ENCODE measurements around the gene NPTN.
"Not testable (repeated sequence)": the region's sequence is repeated elsewhere in the genome, so short reads cannot be mapped to it uniquely, and the experiment has no call there.

NPTN gene

GRCh38 chr15:73567020-73567419 is 66.2 kb downstream of the NPTN start:
- no peak overlapping the region for H3K9ac ChIP-seq (ENCODE audit: low read length)
- H3K36me3 ChIP-seq (ENCODE audit: insufficient read depth, low read length), result peaks cover 76% of the 10 kb centered on the region
- H3K9me3 ChIP-seq (ENCODE audit: low read length), result no peaks in the 10 kb centered on the region
- H3K27me3 ChIP-seq (ENCODE audit: control insufficient read depth in 1 of 2, insufficient read depth in 2 of 2, low read length in 2 of 2), result no peaks in the 10 kb centered on the region
- peaks cover 24% of the 10 kb centered on the region for H3K4me1 ChIP-seq (ENCODE audit: insufficient read depth, low read length)
- no peak overlapping the region for H3K4me3 ChIP-seq (ENCODE audit: low read depth in 1 of 2, low read length in 2 of 2)
- H3K27ac ChIP-seq (ENCODE audit: low read depth, low read length), result no peak overlapping the region

GRCh38 chr15:73564255-73564654 is 68.9 kb downstream of the NPTN start:
- Histone ChIP-seq H3K4me1 (ENCODE audit: insufficient read depth, low read length) (peaks cover 24% of the 10 kb centered on the region), H3K36me3 (ENCODE audit: insufficient read depth, low read length) (peaks cover 69% of the 10 kb centered on the region), H3K9me3 (ENCODE audit: low read length) (no peaks in the 10 kb centered on the region), H3K9ac (ENCODE audit: low read length) (no peak overlapping the region), H3K27ac (ENCODE audit: low read depth, low read length) (no peak overlapping the region), H3K27me3 (ENCODE audit: control insufficient read depth in 1 of 2, insufficient read depth in 2 of 2, low read length in 2 of 2) (no peaks in the 10 kb centered on the region), H3K4me3 (ENCODE audit: low read depth in 1 of 2, low read length in 2 of 2) (no peak overlapping the region)

- Histone ChIP-seq H3K4me3 (ENCODE audit: low read depth in 1 of 2, low read length in 2 of 2) (no peak overlapping the region), H3K4me1 (ENCODE audit: insufficient read depth, low read length) (peaks cover 21% of the 10 kb centered on the region), H3K9ac (ENCODE audit: low read length) (no peak overlapping the region), H3K36me3 (ENCODE audit: insufficient read depth, low read length) (peaks cover 75% of the 10 kb centered on the region), H3K27ac (ENCODE audit: low read depth, low read length) (no peak overlapping the region), H3K9me3 (ENCODE audit: low read length) (no peaks in the 10 kb centered on the region), H3K27me3 (ENCODE audit: control insufficient read depth in 1 of 2, insufficient read depth in 2 of 2, low read length in 2 of 2) (no peaks in the 10 kb centered on the region)
Observed at GRCh38 chr15:73560501-73561117, 72.6 kb downstream of the NPTN start.

GRCh38 chr15:73558529-73558928 is 74.7 kb downstream of the NPTN start:
- no peak overlapping the region for H3K27ac ChIP-seq (ENCODE audit: low read depth, low read length)
- no peak overlapping the region for H3K9ac ChIP-seq (ENCODE audit: low read length)
- H3K4me3 ChIP-seq (ENCODE audit: low read depth in 1 of 2, low read length in 2 of 2), result no peak overlapping the region
- peaks cover 76% of the 10 kb centered on the region for H3K36me3 ChIP-seq (ENCODE audit: insufficient read depth, low read length)
- H3K27me3 ChIP-seq (ENCODE audit: control insufficient read depth in 1 of 2, insufficient read depth in 2 of 2, low read length in 2 of 2), result no peaks in the 10 kb centered on the region
- H3K4me1 ChIP-seq (ENCODE audit: insufficient read depth, low read length), result peaks cover 3% of the 10 kb centered on the region
- no peaks in the 10 kb centered on the region for H3K9me3 ChIP-seq (ENCODE audit: low read length)

- H3K4me1 ChIP-seq (ENCODE audit: insufficient read depth, low read length), result no peaks in the 10 kb centered on the region
- H3K27ac ChIP-seq (ENCODE audit: low read depth, low read length), result no peak overlapping the region
- no peaks in the 10 kb centered on the region for H3K27me3 ChIP-seq (ENCODE audit: control insufficient read depth in 1 of 2, insufficient read depth in 2 of 2, low read length in 2 of 2)
- no peaks in the 10 kb centered on the region for H3K9me3 ChIP-seq (ENCODE audit: low read length)
- H3K4me3 ChIP-seq (ENCODE audit: low read depth in 1 of 2, low read length in 2 of 2), result no peak overlapping the region
- H3K36me3 ChIP-seq (ENCODE audit: insufficient read depth, low read length), result peaks cover 47% of the 10 kb centered on the region
- H3K9ac ChIP-seq (ENCODE audit: low read length), result no peak overlapping the region
Observed at GRCh38 chr15:73555080-73555479, 78.1 kb downstream of the NPTN start.

- Histone ChIP-seq H3K9ac (ENCODE audit: low read length) (no peak overlapping the region), H3K4me1 (ENCODE audit: insufficient read depth, low read length) (no peaks in the 10 kb centered on the region), H3K9me3 (ENCODE audit: low read length) (no peaks in the 10 kb centered on the region), H3K36me3 (ENCODE audit: insufficient read depth, low read length) (peaks cover 10% of the 10 kb centered on the region), H3K27me3 (ENCODE audit: control insufficient read depth in 1 of 2, insufficient read depth in 2 of 2, low read length in 2 of 2) (no peaks in the 10 kb centered on the region), H3K4me3 (ENCODE audit: low read depth in 1 of 2, low read length in 2 of 2) (no peak overlapping the region), H3K27ac (ENCODE audit: low read depth, low read length) (no peak overlapping the region)
Observed at GRCh38 chr15:73550190-73550589, 83.0 kb downstream of the NPTN start.

- not testable (repeated sequence) for H3K9ac ChIP-seq (ENCODE audit: low read length); H3K9me3 ChIP-seq (ENCODE audit: low read length); H3K27me3 ChIP-seq (ENCODE audit: control insufficient read depth in 1 of 2, insufficient read depth in 2 of 2, low read length in 2 of 2); H3K27ac ChIP-seq (ENCODE audit: low read depth, low read length); H3K36me3 ChIP-seq (ENCODE audit: insufficient read depth, low read length); H3K4me3 ChIP-seq (ENCODE audit: low read depth in 1 of 2, low read length in 2 of 2); H3K4me1 ChIP-seq (ENCODE audit: insufficient read depth, low read length)
Observed at GRCh38 chr15:73548925-73549324, 84.3 kb downstream of the NPTN start.

GRCh38 chr15:73541479-73541878 is 91.7 kb downstream of the NPTN start:
- H3K27ac ChIP-seq (ENCODE audit: low read depth, low read length), result no peak overlapping the region

GRCh38 chr15:73540161-73540560 is 93.0 kb downstream of the NPTN start:
- Histone ChIP-seq H3K4me3 (ENCODE audit: low read depth in 1 of 2, low read length in 2 of 2) (no peak overlapping the region), H3K9me3 (ENCODE audit: low read length) (no peaks in the 10 kb centered on the region), H3K36me3 (ENCODE audit: insufficient read depth, low read length) (peaks cover 4% of the 10 kb centered on the region), H3K27ac (ENCODE audit: low read depth, low read length) (no peak overlapping the region), H3K9ac (ENCODE audit: low read length) (no peak overlapping the region), H3K4me1 (ENCODE audit: insufficient read depth, low read length) (no peaks in the 10 kb centered on the region), H3K27me3 (ENCODE audit: control insufficient read depth in 1 of 2, insufficient read depth in 2 of 2, low read length in 2 of 2) (no peaks in the 10 kb centered on the region)

More at GRCh38 chr15:73541479-73541878, 91.7 kb downstream of the NPTN start:
- H3K4me3 ChIP-seq (ENCODE audit: low read depth in 1 of 2, low read length in 2 of 2), result no peak overlapping the region
- no peak overlapping the region for H3K9ac ChIP-seq (ENCODE audit: low read length)
- no peaks in the 10 kb centered on the region for H3K4me1 ChIP-seq (ENCODE audit: insufficient read depth, low read length)
- no peaks in the 10 kb centered on the region for H3K27me3 ChIP-seq (ENCODE audit: control insufficient read depth in 1 of 2, insufficient read depth in 2 of 2, low read length in 2 of 2)
- peaks cover 6% of the 10 kb centered on the region for H3K36me3 ChIP-seq (ENCODE audit: insufficient read depth, low read length)
- H3K9me3 ChIP-seq (ENCODE audit: low read length), result no peaks in the 10 kb centered on the region

GRCh38 chr15:73539212-73540128 is 93.7 kb downstream of the NPTN start:
- Histone ChIP-seq H3K27me3 (ENCODE audit: control insufficient read depth in 1 of 2, insufficient read depth in 2 of 2, low read length in 2 of 2) (no peaks in the 10 kb centered on the region), H3K9me3 (ENCODE audit: low read length) (no peaks in the 10 kb centered on the region), H3K4me3 (ENCODE audit: low read depth in 1 of 2, low read length in 2 of 2) (no peak overlapping the region), H3K4me1 (ENCODE audit: insufficient read depth, low read length) (no peaks in the 10 kb centered on the region), H3K9ac (ENCODE audit: low read length) (no peak overlapping the region), H3K36me3 (ENCODE audit: insufficient read depth, low read length) (no peaks in the 10 kb centered on the region), H3K27ac (ENCODE audit: low read depth, low read length) (no peak overlapping the region)

GRCh38 chr15:73538563-73539211 is 94.5 kb downstream of the NPTN start:
- Histone ChIP-seq H3K9ac (ENCODE audit: low read length) (no peak overlapping the region), H3K27ac (ENCODE audit: low read depth, low read length) (no peak overlapping the region), H3K9me3 (ENCODE audit: low read length) (no peaks in the 10 kb centered on the region), H3K4me1 (ENCODE audit: insufficient read depth, low read length) (no peaks in the 10 kb centered on the region), H3K27me3 (ENCODE audit: control insufficient read depth in 1 of 2, insufficient read depth in 2 of 2, low read length in 2 of 2) (no peaks in the 10 kb centered on the region), H3K4me3 (ENCODE audit: low read depth in 1 of 2, low read length in 2 of 2) (no peak overlapping the region), H3K36me3 (ENCODE audit: insufficient read depth, low read length) (no peaks in the 10 kb centered on the region)
